Activated CD4-positive, CD25-positive, alpha-beta regulatory T cell treated with anti-CD3 and anti-CD28 coated beads, Interleukin-2, amount 50 U/mL, for 24 hours (primary cell): Measurements from ENCODE around the gene SEPHS2.
"Not testable (repeated sequence)": the region's sequence is repeated elsewhere in the genome, so short reads cannot be mapped to it uniquely, and the experiment has no call there.

Source experiments
- ATAC-seq, 2 donors: fragments of 150-1000 bp; cut with Tn5 transposase; one replicate each; pipeline ENCODE4 v1.10.0; 2021; ENCODE audit warnings: mild to moderate bottlenecking in 1 of 2, moderate library complexity in 1 of 2

Gene SEPHS2

GRCh38 chr16:30445408-30446202 is at the start of gene SEPHS2:
SEPHS2 (minus strand) TSS chr16:30445874; CDS start chr16:30445727, 147 bp downstream.
- peak; percentile 96 to 97 for ATAC-seq

GRCh38 chr16:30494709-30495108 is 49.0 kb upstream of the SEPHS2 start:
- no peak for ATAC-seq

GRCh38 chr16:30493941-30494488 is 48.3 kb upstream of the SEPHS2 start:
- ATAC-seq, result no peak

- ATAC-seq, result peak; percentile 36 to 45
Observed at GRCh38 chr16:30491744-30492308, 46.2 kb upstream of the SEPHS2 start.

- no peak for ATAC-seq
Observed at GRCh38 chr16:30491229-30491628, 45.6 kb upstream of the SEPHS2 start.

- no peak for ATAC-seq
Observed at GRCh38 chr16:30490210-30490609, 44.5 kb upstream of the SEPHS2 start.

GRCh38 chr16:30488764-30489605 is 43.3 kb upstream of the SEPHS2 start:
- no peak for ATAC-seq

- no peak for ATAC-seq
Observed at GRCh38 chr16:30485818-30486436, 40.3 kb upstream of the SEPHS2 start.

GRCh38 chr16:30484887-30485286 is 39.2 kb upstream of the SEPHS2 start:
- ATAC-seq, result no peak

GRCh38 chr16:30482366-30482765 is 36.7 kb upstream of the SEPHS2 start:
- peak; percentile 68 to 74 for ATAC-seq

GRCh38 chr16:30481381-30481780 is 35.7 kb upstream of the SEPHS2 start:
- ATAC-seq, result no peak

GRCh38 chr16:30478766-30479478 is 33.2 kb upstream of the SEPHS2 start:
- ATAC-seq, result no peak

- ATAC-seq, result not testable (repeated sequence)
Observed at GRCh38 chr16:30477773-30478172, 32.1 kb upstream of the SEPHS2 start.

GRCh38 chr16:30476991-30477390 is 31.3 kb upstream of the SEPHS2 start:
- no peak for ATAC-seq

- ATAC-seq, result no peak
Observed at GRCh38 chr16:30474684-30475083, 29.0 kb upstream of the SEPHS2 start.

GRCh38 chr16:30474074-30474452 is 28.4 kb upstream of the SEPHS2 start:
- no peak for ATAC-seq

GRCh38 chr16:30473231-30474073 is 27.8 kb upstream of the SEPHS2 start:
- peak; percentile 26 to 31 for ATAC-seq

- peak; percentile 59 for ATAC-seq
Observed at GRCh38 chr16:30472328-30472942, 26.8 kb upstream of the SEPHS2 start, which contains the start of gene ITGAL. ITGAL (plus strand) TSS chr16:30472742; CDS start chr16:30472838, 96 bp downstream.

GRCh38 chr16:30470632-30470995 is 24.9 kb upstream of the SEPHS2 start:
- no peak for ATAC-seq

GRCh38 chr16:30470170-30470512 is 24.5 kb upstream of the SEPHS2 start:
- ATAC-seq, result peak; percentile 44 to 48

- ATAC-seq, result no peak
Observed at GRCh38 chr16:30464078-30464477, 18.4 kb upstream of the SEPHS2 start.
